AG04450 (cell line): ENCODE results near the gene MYO10. TPM values are rescaled to one million over a fixed set of nuclear protein-coding genes. Genes with fewer than 3 reads are reported as not detected.

Source experiments
- CTCF ChIA-PET: fragments of 300-600, 350-600 bp; formaldehyde crosslinking; extraction: SDS; loops from one replicate; lab custom pipeline; 2022; ENCODE audit warnings: antibody characterized with exemption, inconsistent platforms; lab: Charles Lee
- POLR2A ChIA-PET: fragments of 350-600 bp; formaldehyde crosslinking; extraction: SDS; loops from one replicate; lab custom pipeline; 2021; ENCODE audit warnings: antibody characterized with exemption, inconsistent platforms; lab: Yijun Ruan, JAX
- DNase-seq: peaks from one replicate; pipeline ENCODE4 v3.0.0-alpha.2; 2011; ENCODE audit warnings: low read depth, low spot score
- H3K27ac ChIP-seq: one replicate; pipeline ENCODE4 v1.5.1; 2012; ENCODE audit warnings: low read depth, low read length, control low read depth
- H3K27me3 ChIP-seq: one replicate; pipeline ENCODE4 v1.6.0; 2012; ENCODE audit warnings: low read length; ENCODE audit not compliant: control insufficient read depth, insufficient read depth
- H3K4me3 ChIP-seq: 2 replicates; pipeline ENCODE4 v1.5.1; 2011; ENCODE audit warnings: mild to moderate bottlenecking, low read depth, low read length, control low read depth
- H3K9me3 ChIP-seq: 2 replicates; pipeline ENCODE4 v1.5.1; 2012; ENCODE audit warnings: low read length; ENCODE audit not compliant: control insufficient read depth, insufficient read depth
- CTCF ChIP-seq: IDR thresholded peaks from 2 replicates; pipeline ENCODE4 v1.5.1; 2011; ENCODE audit warnings: low read depth, low read length, control low read depth, inconsistent platforms
- polyA plus RNA-seq: library from polyadenylated mRNA; depleted of rRNA; stranded (reverse); fragments of >200 nt; gene quantifications from 2 replicates; pipeline ENCODE4 v1.2.3, GENCODE V29; 2011

Gene MYO10
- polyA plus RNA-seq, 1 experiment = 37.0 TPM

- H3K27ac ChIP-seq = peak overlapping the region; percentile 31
- ChIA-PET POLR2A (interaction anchor here (0.6 kb wide), 1 partner anchor 25 kb away, joined by 6 read pairs; no protein-coding TSS in a partner anchor), CTCF (no interaction called here)
- no peak for TF ChIP-seq CTCF
- peak; percentile 8 for DNase-seq
- H3K9me3 ChIP-seq = no peaks in the 10 kb centered on the region; the same call in 1 of the 2 replicates
- H3K4me3 ChIP-seq = no peak overlapping the region
- H3K27me3 ChIP-seq = no peaks in the 10 kb centered on the region
These were observed 126.5 kb downstream of the MYO10 start for GRCh38 chr5:16809395-16810207.

- CTCF ChIA-PET = interaction anchor here (0.9 kb wide), 1 partner anchor 18 kb away, joined by 3 read pairs; no protein-coding TSS in a partner anchor
- Histone ChIP-seq H3K9me3 (no peaks in the 10 kb centered on the region; the same call in 1 of the 2 replicates), H3K27ac (no peak overlapping the region), H3K27me3 (no peaks in the 10 kb centered on the region), H3K4me3 (no peak overlapping the region)
- POLR2A ChIA-PET = no interaction called here
- no peak for TF ChIP-seq CTCF
- DNase-seq = no peak
These were observed 127.1 kb downstream of the MYO10 start for GRCh38 chr5:16809010-16809394.

DNA sequence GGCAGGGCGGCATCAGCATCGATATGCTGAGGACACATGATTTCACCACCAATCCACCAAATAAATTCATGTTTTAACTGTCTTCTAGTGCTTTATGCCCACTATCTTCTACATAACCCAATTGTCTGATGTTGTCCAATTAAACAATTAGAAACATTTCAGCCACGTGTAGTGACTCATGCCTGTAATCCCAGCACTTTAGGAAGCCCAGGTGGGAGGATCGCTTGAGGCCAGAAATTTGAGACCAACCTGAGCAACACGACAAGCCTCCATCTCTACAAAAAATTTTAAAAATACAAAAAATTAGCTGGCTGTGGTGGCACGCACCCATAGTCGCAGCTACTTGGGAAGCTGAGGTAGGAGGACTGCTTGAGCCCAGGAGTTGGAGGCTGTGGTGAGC lies 128.1 kb downstream of the MYO10 start:
- H3K4me3 ChIP-seq = no peak overlapping the region
- H3K27me3 ChIP-seq = no peaks in the 10 kb centered on the region
- ChIA-PET CTCF (interaction anchor here (0.9 kb wide), 1 partner anchor 17 kb away, joined by 3 read pairs; no protein-coding TSS in a partner anchor), POLR2A (no interaction called here)
- no peak for TF ChIP-seq CTCF
- no peak for DNase-seq
- no peak overlapping the region for H3K27ac ChIP-seq
- H3K9me3 ChIP-seq = no peaks in the 10 kb centered on the region; the same call in 1 of the 2 replicates

- no peak overlapping the region for H3K27ac ChIP-seq
- H3K4me3 ChIP-seq = no peak overlapping the region
- H3K27me3 ChIP-seq = no peaks in the 10 kb centered on the region
- ChIA-PET POLR2A (no interaction called here), CTCF (interaction anchor here (1.3 to 3.3 kb wide), 2 partner anchors 16 to 382 kb away, joined by 5 to 19 read pairs; no protein-coding TSS in a partner anchor)
- no peak for DNase-seq
- no peak for TF ChIP-seq CTCF
- H3K9me3 ChIP-seq = no peaks in the 10 kb centered on the region; the same call in 1 of the 2 replicates
These were observed 128.6 kb downstream of the MYO10 start for GRCh38 chr5:16807547-16807864.
